HEK293 (cell line): ENCODE measurements around the gene TDG.

Experiments used
- CTCF ChIA-PET: fragments of 350-600 bp; formaldehyde crosslinking; extraction: SDS; loops from one replicate; lab custom pipeline; 2021; ENCODE audit warnings: antibody characterized with exemption; lab: Yijun Ruan, JAX
- POLR2A ChIA-PET: fragments of 300-600 bp; formaldehyde crosslinking; extraction: SDS; loops from one replicate; lab custom pipeline; 2020; ENCODE audit warnings: antibody characterized with exemption, inconsistent platforms; lab: Yijun Ruan, JAX
- H3K27ac ChIP-seq: fragments of 200-500 bp; sonication (Bioruptor generic); 2 replicates; pipeline ENCODE4 v1.5.1; 2014; ENCODE audit warnings: low read depth, low read length, control low read depth, inconsistent platforms; ENCODE audit errors: extremely low read depth
- H3K36me3 ChIP-seq, 2 experiments: fragments of 200-500 bp in 1 of 2; sonication (Bioruptor generic) in 1 of 2; 1 replicate in 1 of 2; 2 replicates in 1 of 2; pipeline ENCODE4 v1.5.1; 2014 to 2017; ENCODE audit warnings: inconsistent platforms in 2 of 2, low read length in 2 of 2; ENCODE audit not compliant: control insufficient read depth in 2 of 2, insufficient read depth in 1 of 2
- H3K4me1 ChIP-seq: fragments of 200-500 bp; sonication (Bioruptor generic); 2 replicates; pipeline ENCODE4 v1.5.1; 2014; ENCODE audit warnings: mild to moderate bottlenecking, low read length, inconsistent platforms; ENCODE audit not compliant: control insufficient read depth, insufficient read depth
- H3K4me3 ChIP-seq: 2 replicates; pipeline ENCODE4 v1.5.1; 2011; ENCODE audit warnings: low read depth, mild to moderate bottlenecking, control low read depth, low read length, moderate library complexity
- H3K9me3 ChIP-seq: fragments of 200-500 bp; sonication (Bioruptor generic); 2 replicates; pipeline ENCODE4 v1.5.1; 2014; ENCODE audit warnings: low read depth, low read length, inconsistent platforms; ENCODE audit not compliant: control insufficient read depth, insufficient read depth
- ATF2 ChIP-seq: fragments of 450-650 bp; formaldehyde crosslinking; IDR thresholded peaks from 2 replicates; pipeline ENCODE4 v1.5.1; 2016; ENCODE audit warnings: missing biosample characterization, missing genetic modification characterization, low read depth
- HOXC10 ChIP-seq: sonication (generic); formaldehyde crosslinking; IDR thresholded peaks from 2 replicates; pipeline ENCODE4 v1.8.1; 2023; ENCODE audit warnings: mild to moderate bottlenecking, missing genetic modification reagents
- INSM2 ChIP-seq: fragments of 450-650 bp; formaldehyde crosslinking; IDR thresholded peaks from 2 replicates; pipeline ENCODE4 v1.5.1; 2016; ENCODE audit warnings: missing biosample characterization, missing genetic modification characterization
- KLF8 ChIP-seq: fragments of 450-650 bp; formaldehyde crosslinking; IDR thresholded peaks from 2 replicates; pipeline ENCODE4 v1.5.1; 2016; ENCODE audit warnings: missing biosample characterization, missing genetic modification characterization
- PRDM4 ChIP-seq: fragments of 450-650 bp; formaldehyde crosslinking; IDR thresholded peaks from 2 replicates; pipeline ENCODE4 v1.5.1; 2017; ENCODE audit warnings: missing biosample characterization, missing genetic modification characterization
- YY2 ChIP-seq: fragments of 450-650 bp; formaldehyde crosslinking; IDR thresholded peaks from 2 replicates; pipeline ENCODE4 v1.5.1; 2016; ENCODE audit warnings: missing biosample characterization, missing genetic modification characterization
- ZBTB26 ChIP-seq: fragments of 450-650 bp; formaldehyde crosslinking; optimal IDR thresholded peaks from 2 replicates; pipeline ENCODE3; 2016; ENCODE audit warnings: missing biosample characterization, mild to moderate bottlenecking, missing genetic modification characterization
- ZBTB44 ChIP-seq: fragments of 450-650 bp; IDR thresholded peaks from 2 replicates; pipeline ENCODE4 v1.5.1; 2018; ENCODE audit warnings: missing biosample characterization, mild to moderate bottlenecking, missing genetic modification characterization
- ZNF112 ChIP-seq: fragments of 450-650 bp; formaldehyde crosslinking; IDR thresholded peaks from 2 replicates; pipeline ENCODE4 v1.5.0; 2017; ENCODE audit warnings: missing biosample characterization, missing genetic modification characterization
- ZNF114 ChIP-seq: fragments of 450-650 bp; formaldehyde crosslinking; IDR thresholded peaks from 2 replicates; pipeline ENCODE4 v1.5.0; 2017; ENCODE audit warnings: missing biosample characterization, missing genetic modification characterization
- ZNF140 ChIP-seq: fragments of 450-650 bp; formaldehyde crosslinking; IDR thresholded peaks from 2 replicates; pipeline ENCODE4 v1.5.1; 2016; ENCODE audit warnings: missing biosample characterization, missing genetic modification characterization
- ZNF157 ChIP-seq: fragments of 450-650 bp; formaldehyde crosslinking; IDR thresholded peaks from 2 replicates; pipeline ENCODE4 v1.5.1; 2016; ENCODE audit warnings: missing biosample characterization, missing genetic modification characterization
- ZNF324 ChIP-seq: fragments of 450-650 bp; formaldehyde crosslinking; IDR thresholded peaks from 2 replicates; pipeline ENCODE4 v1.5.1; 2016; ENCODE audit warnings: missing biosample characterization, missing genetic modification characterization
- ZNF560 ChIP-seq: fragments of 450-650 bp; formaldehyde crosslinking; IDR thresholded peaks from 2 replicates; pipeline ENCODE4 v1.5.1; 2017; ENCODE audit warnings: missing biosample characterization, missing genetic modification characterization, borderline replicate concordance
- ZNF623 ChIP-seq: fragments of 450-650 bp; formaldehyde crosslinking; IDR thresholded peaks from 2 replicates; pipeline ENCODE4 v1.5.1; 2016; ENCODE audit warnings: missing biosample characterization, missing genetic modification characterization
- ZNF626 ChIP-seq: fragments of 450-650 bp; sonication (Bioruptor Pico); formaldehyde crosslinking; IDR thresholded peaks from 2 replicates; pipeline ENCODE4 v1.5.1; 2018; ENCODE audit warnings: missing biosample characterization, missing genetic modification characterization, inconsistent platforms
- ZNF692 ChIP-seq: fragments of 450-650 bp; formaldehyde crosslinking; IDR thresholded peaks from 2 replicates; pipeline ENCODE4 v1.5.1; 2016; ENCODE audit warnings: missing biosample characterization, missing genetic modification characterization
- ZNF701 ChIP-seq: fragments of 450-650 bp; formaldehyde crosslinking; IDR thresholded peaks from 2 replicates; pipeline ENCODE4 v1.5.1; 2016; ENCODE audit warnings: missing biosample characterization, missing genetic modification characterization
- ZNF704 ChIP-seq: fragments of 450-650 bp; formaldehyde crosslinking; IDR thresholded peaks from 2 replicates; pipeline ENCODE4 v1.5.1; 2016; ENCODE audit warnings: missing biosample characterization, missing genetic modification characterization
- ZNF776 ChIP-seq: fragments of 450-650 bp; formaldehyde crosslinking; IDR thresholded peaks from 2 replicates; pipeline ENCODE4 v1.5.0; 2017; ENCODE audit warnings: missing biosample characterization, missing genetic modification characterization, borderline replicate concordance
- ZSCAN4 ChIP-seq: fragments of 450-650 bp; formaldehyde crosslinking; IDR thresholded peaks from 2 replicates; pipeline ENCODE4 v1.5.1; 2017; ENCODE audit warnings: missing biosample characterization, missing genetic modification characterization

The TDG gene

GRCh38 chr12:103996595-103996994, 30.9 kb downstream of the TDG start (continued):
- TF ChIP-seq ZNF324 (tag by site-specific recombination) (no peak), ZBTB44 (tag by site-specific recombination) (no peak), ZNF114 (tag by site-specific recombination) (no peak), ZBTB26 (no peak), ZNF623 (tag by site-specific recombination) (no peak), ZNF112 (no peak), KLF8 (no peak), ZNF692 (tag by site-specific recombination) (no peak), ZNF701 (tag by site-specific recombination) (no peak), INSM2 (tag by site-specific recombination) (no peak)

GRCh38 chr12:103997286-103997900, 31.7 kb downstream of the TDG start:
- ChIA-PET POLR2A (interaction anchor here (1.4 to 1.5 kb wide), 2 partner anchors 11 to 67 kb away, joined by 3 read pairs; partner anchors contain the start of gene HCFC2), CTCF (interaction anchor here (0.7 kb wide), 2 partner anchors 332 to 364 kb away, joined by 3 to 8 read pairs; no protein-coding TSS in a partner anchor)
- Histone ChIP-seq H3K4me1 (no peaks in the 10 kb centered on the region), H3K9me3 (no peaks in the 10 kb centered on the region), H3K4me3 (no peak overlapping the region), H3K36me3 (no peaks in the 10 kb centered on the region), H3K27ac (no peak overlapping the region)
- TF ChIP-seq ZNF157 (no peak), ZSCAN4 (tag by site-specific recombination) (0 out of 2 replicates have a peak, but pooled peaks have one; percentile 18), ATF2 (peak; percentile 62; the same call in 1 of the 2 replicates), ZNF140 (0 out of 2 replicates have a peak, but pooled peaks have one; percentile 6)

- ChIA-PET POLR2A (interaction anchor here (1.2 to 1.4 kb wide), 2 partner anchors 33 to 65 kb away, joined by 3 read pairs; partner anchors contain the start of genes HCFC2 and TDG), CTCF (no interaction called here)
- Histone ChIP-seq H3K4me1 (no peaks in the 10 kb centered on the region), H3K4me3 (no peak overlapping the region), H3K9me3 (no peaks in the 10 kb centered on the region), H3K27ac (no peak overlapping the region), H3K36me3 (no peaks in the 10 kb centered on the region)
- TF ChIP-seq ZNF626 (tag by site-specific recombination) (no peak), ZNF704 (tag by site-specific recombination) (no peak), ZNF560 (no peak), PRDM4 (tag by site-specific recombination) (no peak), ZNF776 (tag by site-specific recombination) (no peak), HOXC10 (CRISPR knock-in tag) (no peak), YY2 (tag by site-specific recombination) (no peak)
Measured at GRCh38 chr12:103998976-103999375, 33.3 kb downstream of the TDG start.
